Erythroblast (primary cell): ENCODE results near the gene NPLOC4.

ENCODE experiments used
- GATA1 ChIP-seq: IDR thresholded peaks from 2 replicates; pipeline ENCODE4 v1.6.1; 2011; ENCODE audit warnings: low read depth, mild to moderate bottlenecking, control low read depth, low read length, moderate library complexity
- POLR2A ChIP-seq: IDR thresholded peaks from 2 replicates; pipeline ENCODE4 v1.6.1; 2011; ENCODE audit warnings: mild to moderate bottlenecking, low read length

GRCh38 chr17:81517009-81517338 lies 119.9 kb downstream of the NPLOC4 start:
- TF ChIP-seq POLR2A = no peak
- TF ChIP-seq GATA1 = no peak
